ENCODE measurements around the gene C15orf39. TPM values are rescaled to one million over a fixed set of nuclear protein-coding genes. Genes with fewer than 3 reads are reported as not detected.

Gene C15orf39
- total RNA-seq, 4 donors from 2014 or later: 13.8 to 20.1 (median 17.2) TPM

- Histone ChIP-seq H3K36me3 (no peaks in the 10 kb centered on the region), H3K4me1 (no peaks in the 10 kb centered on the region), H3K27me3 (peaks cover 0 to 9% of the 10 kb centered on the region in 2 donors), H3K9me3 (no peaks in the 10 kb centered on the region), H3K4me3 (no peak overlapping the region), H3K27ac (no peak overlapping the region)
- 85 to 92% methylated on average over 8 to 9 of the region's 9 CpGs for whole genome bisulfite sequencing, 2 donors
- DNase-seq (ENCODE audit: low spot score in 2 of 2): no peak
- TF ChIP-seq CTCF (IDR thresholded peaks at IDR 0.05) (no peak), EP300 (IDR thresholded peaks at IDR 0.05) (no peak), POLR2A (IDR thresholded peaks at IDR 0.05) (no peak)
Observed at GRCh38 chr15:75228787-75229186, 27.1 kb downstream of the C15orf39 start.

- Histone ChIP-seq H3K4me1 (no peaks in the 10 kb centered on the region), H3K36me3 (no peaks in the 10 kb centered on the region), H3K9me3 (no peaks in the 10 kb centered on the region), H3K27me3 (peaks cover 0 to 14% of the 10 kb centered on the region in 2 donors), H3K4me3 (no peak overlapping the region), H3K27ac (no peak overlapping the region)
- WGBS, 2 donors: 74 to 86% methylated on average over 10 to 21 of the region's 21 CpGs
- TF ChIP-seq CTCF (IDR thresholded peaks at IDR 0.05): no peak
- no peak for TF ChIP-seq EP300 (IDR thresholded peaks at IDR 0.05)
- no peak for TF ChIP-seq POLR2A (IDR thresholded peaks at IDR 0.05)
- DNase-seq (ENCODE audit: low spot score in 2 of 2): no peak
Observed at GRCh38 chr15:75229191-75230015, 27.7 kb downstream of the C15orf39 start.

- Histone ChIP-seq H3K9me3 (no peaks in the 10 kb centered on the region), H3K27ac (no peak overlapping the region), H3K4me1 (no peaks in the 10 kb centered on the region), H3K36me3 (no peaks in the 10 kb centered on the region), H3K27me3 (peaks cover 0 to 18% of the 10 kb centered on the region in 2 donors), H3K4me3 (no peak overlapping the region)
- WGBS, 2 donors: 68 to 76% methylated on average over 2 of the region's 2 CpGs
- no peak for TF ChIP-seq CTCF (IDR thresholded peaks at IDR 0.05)
- TF ChIP-seq EP300 (IDR thresholded peaks at IDR 0.05): no peak
- TF ChIP-seq POLR2A (IDR thresholded peaks at IDR 0.05): no peak
- DNase-seq (ENCODE audit: low spot score in 2 of 2): no peak
Observed at GRCh38 chr15:75230016-75230343, 28.3 kb downstream of the C15orf39 start.

- H3K4me3 ChIP-seq: no peak overlapping the region
- H3K27me3 ChIP-seq: peaks cover 0 to 19% of the 10 kb centered on the region in 2 donors
- no peaks in the 10 kb centered on the region for H3K9me3 ChIP-seq
- TF ChIP-seq EP300 (IDR thresholded peaks at IDR 0.05) (no peak), POLR2A (IDR thresholded peaks at IDR 0.05) (no peak), CTCF (IDR thresholded peaks at IDR 0.05) (no peak)
- no peak for DNase-seq (ENCODE audit: low spot score in 2 of 2)
- 68 to 69% methylated on average over 15 to 16 of the region's 16 CpGs for WGBS, 2 donors
- no peaks in the 10 kb centered on the region for H3K4me1 ChIP-seq
- no peaks in the 10 kb centered on the region for H3K36me3 ChIP-seq
- no peak overlapping the region for H3K27ac ChIP-seq
Observed at GRCh38 chr15:75230551-75231371, 29.1 kb downstream of the C15orf39 start.

GRCh38 chr15:75231836-75232235, 30.2 kb downstream of the C15orf39 start:
- H3K27me3 ChIP-seq: peaks cover 0 to 26% of the 10 kb centered on the region in 2 donors
- WGBS, 2 donors: 75 to 86% methylated on average over 4 of the region's 4 CpGs
- TF ChIP-seq EP300 (IDR thresholded peaks at IDR 0.05): no peak
- TF ChIP-seq POLR2A (IDR thresholded peaks at IDR 0.05): no peak
- no peak for TF ChIP-seq CTCF (IDR thresholded peaks at IDR 0.05)
- no peak overlapping the region for H3K27ac ChIP-seq
- no peak overlapping the region for H3K4me3 ChIP-seq
- H3K9me3 ChIP-seq: no peaks in the 10 kb centered on the region
- H3K36me3 ChIP-seq: no peaks in the 10 kb centered on the region
- no peaks in the 10 kb centered on the region for H3K4me1 ChIP-seq
- no peak for DNase-seq (ENCODE audit: low spot score in 2 of 2)
